HG03439 (cell line): ENCODE measurements around the gene PDE11A.

Source experiments
- ATAC-seq: cut with Tn5 transposase; IDR thresholded peaks from one replicate; pipeline ENCODE4 v1.9.1; 2021; ENCODE audit warnings: mild to moderate bottlenecking, moderate library complexity; ENCODE audit not compliant: unreplicated experiment

Gene PDE11A

DNA sequence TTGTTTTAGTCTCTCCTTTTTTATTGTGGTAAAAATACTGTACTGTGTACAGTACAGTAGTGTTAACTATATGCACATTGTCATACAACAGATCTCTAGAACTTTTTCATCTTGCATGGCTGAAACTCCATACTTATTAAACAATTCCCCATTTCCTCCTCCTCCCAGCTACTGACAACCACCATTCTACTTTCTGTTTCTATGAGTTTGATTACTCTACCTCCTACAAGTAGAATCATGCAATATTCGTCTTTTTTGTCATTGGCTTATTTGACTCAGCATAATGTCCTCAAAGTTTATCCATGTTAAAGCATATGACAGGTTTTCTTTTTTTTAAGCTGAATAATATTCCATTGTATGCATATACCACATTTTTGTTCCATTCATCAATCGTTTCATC, 341.8 kb downstream of the PDE11A start:
- no peak for ATAC-seq

DNA sequence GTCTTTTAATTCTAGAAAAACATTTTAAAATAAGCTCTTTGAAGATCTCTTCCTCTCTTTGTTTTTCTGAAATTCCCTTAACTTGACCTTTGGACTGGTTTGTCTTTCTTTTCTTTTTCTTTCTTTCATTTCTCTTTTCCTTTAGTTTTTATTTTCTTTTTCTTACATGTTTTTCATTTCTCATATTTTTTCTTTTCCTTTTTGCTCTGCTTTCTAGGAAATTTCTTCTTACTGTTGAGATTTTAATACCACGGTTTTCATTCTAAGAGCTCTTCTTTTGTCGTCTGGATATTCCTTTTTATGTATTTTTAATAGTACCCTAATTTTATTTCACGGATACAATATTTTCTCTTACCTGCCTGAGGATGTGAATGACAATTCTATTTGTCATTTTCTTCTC, 342.2 kb downstream of the PDE11A start:
- ATAC-seq, result no peak

DNA sequence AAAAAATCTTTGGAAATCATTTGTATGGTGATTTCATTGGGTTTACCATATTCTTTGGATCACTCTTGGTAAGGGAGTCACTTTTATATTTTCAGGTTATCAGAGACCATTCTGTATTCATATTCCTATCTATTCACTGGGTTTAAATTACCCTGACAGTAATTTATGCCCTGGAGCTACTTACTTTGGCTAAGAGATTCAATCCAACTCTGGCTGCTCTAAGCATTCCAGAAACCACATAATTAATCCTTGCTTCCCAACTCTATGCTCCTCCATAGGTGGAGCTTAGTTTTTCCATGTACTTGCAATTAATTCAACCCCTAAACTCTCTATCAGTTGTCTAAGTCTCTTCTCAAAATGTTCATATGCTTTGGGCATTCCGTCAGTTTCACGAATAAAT, 343.7 kb downstream of the PDE11A start:
- ATAC-seq, result no peak

DNA sequence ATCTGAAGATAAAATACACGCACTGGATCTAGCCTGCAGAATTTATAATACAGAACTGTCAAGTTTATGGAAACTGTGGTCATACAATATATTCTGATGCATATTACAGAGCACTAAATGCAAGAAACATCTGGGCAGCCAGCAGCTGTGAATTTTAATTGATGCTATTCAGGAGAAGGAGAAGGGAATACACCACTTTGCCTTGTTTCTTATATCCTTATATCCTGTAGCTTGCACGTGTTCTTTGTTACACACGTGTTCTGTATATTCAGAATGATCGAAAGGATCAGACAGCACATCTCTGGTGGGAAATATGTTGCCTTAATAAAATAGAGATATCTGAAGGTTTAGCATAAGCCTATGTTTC, 344.2 kb downstream of the PDE11A start:
- ATAC-seq, result no peak

DNA sequence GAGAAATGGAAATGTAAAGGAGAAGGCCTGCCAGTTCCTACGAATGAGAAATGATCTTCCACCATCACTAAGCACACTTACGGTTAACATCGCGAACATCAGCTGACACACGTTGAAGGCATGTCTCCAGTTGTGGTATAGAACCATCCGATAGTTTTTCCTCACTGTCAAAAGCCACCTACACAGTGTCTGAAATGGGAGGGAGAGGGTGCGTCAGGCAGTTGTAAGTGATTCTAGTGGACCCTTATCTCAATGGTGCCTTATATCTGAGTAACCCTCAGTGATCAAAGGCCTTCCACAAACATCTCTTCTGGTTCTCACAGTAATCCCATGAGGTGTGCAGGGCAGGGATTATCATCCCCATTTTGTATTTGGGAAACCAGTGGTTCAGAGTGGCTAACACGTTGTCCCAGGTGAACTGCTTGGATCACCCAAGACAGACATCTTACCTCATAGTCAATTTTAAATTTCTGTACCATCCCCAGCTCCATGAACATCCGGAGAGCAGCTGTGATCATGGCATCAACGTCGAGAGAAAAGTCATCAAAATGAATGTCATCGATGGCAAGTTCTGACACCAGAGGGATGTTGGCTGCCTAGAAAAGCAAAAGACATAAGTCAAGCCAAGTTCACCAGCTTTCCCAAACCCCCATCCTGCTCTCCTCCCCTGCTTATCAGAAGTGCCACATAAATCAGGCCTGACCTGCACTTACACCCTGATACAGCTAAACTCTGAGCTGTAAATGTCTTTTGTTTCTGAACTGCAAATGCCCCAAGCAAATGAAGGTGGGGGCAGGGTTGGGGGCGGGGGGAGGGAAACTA, 344.8 kb downstream of the PDE11A start:
- no peak for ATAC-seq

DNA sequence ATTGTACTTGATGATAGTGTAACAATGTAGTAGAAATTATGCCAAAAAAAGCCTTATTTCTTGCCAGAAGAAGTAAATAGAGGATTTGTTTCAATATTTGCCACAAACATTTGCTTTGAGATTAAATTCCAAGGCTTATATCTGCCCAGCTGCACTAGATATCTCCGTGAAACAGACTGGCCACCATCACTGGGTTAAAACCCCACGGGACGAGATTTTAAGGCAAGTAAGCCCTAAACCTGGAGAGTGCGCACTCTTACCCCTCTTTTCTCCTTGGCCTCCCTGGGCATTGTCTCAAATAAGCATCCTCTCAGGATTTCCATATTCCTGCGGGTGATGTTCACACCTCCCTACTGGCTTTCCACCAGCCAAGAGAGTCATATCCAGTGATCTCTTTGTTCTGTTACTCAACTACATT, 345.6 kb downstream of the PDE11A start:
- ATAC-seq, result no peak

DNA sequence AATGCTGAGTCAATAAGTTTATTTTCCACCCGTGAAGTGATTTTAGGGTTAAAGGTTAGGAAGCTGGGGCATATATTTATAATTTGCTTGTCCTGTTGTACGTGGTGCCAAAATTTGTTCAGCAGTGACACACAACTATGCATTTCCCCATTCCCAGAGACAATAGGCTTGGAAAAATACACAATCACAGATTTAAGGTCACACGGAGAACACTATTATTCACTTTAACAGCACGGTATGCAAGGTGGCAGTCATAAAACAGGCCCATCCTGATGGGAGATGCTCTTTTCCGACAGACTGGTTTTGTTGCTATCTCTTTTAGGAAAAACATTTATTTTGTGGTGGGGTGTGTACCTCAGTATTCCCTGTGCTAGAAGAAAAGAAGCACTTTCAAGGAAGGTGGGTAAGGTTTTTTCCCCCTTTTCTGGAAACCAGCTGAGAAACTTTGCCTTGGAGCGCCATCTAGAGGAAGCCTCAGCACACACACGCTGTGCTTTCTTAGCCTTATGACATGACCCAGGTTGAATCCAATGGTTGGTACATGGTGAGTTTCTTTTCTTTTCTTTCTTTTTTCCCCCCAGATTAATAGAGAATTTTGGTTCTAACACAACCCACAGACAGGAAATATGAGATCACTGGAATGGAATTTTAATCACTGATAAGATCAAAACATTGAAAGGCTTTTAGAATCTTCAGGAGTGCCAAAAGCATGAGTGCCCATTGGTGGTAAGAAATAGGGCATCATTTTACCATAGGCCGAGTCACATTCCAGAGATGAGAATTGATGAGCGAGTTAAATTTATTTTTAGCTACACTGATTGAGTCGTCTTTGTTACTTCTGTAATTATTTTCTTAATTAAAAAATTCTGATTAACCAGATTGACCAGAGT, 347.9 kb downstream of the PDE11A start:
- peak; percentile 75 for ATAC-seq

DNA sequence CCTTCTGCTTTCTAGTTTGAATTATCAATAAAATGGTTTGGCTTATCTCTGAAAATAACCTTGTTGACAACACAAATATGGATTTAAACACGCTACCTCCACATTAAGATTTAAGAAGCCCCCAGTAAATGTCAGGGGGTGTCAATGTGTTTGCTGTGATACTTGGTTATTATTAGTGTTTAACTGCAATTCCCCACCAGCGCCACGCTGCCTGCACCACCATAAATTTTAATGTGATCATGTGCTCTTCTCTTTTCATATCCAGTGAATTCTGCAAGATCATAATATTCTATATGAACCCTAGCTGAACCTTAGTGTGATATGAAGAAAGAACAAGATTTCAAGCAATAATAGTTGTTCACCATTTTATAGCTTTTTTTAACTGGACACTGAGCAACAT, 349.3 kb downstream of the PDE11A start:
- ATAC-seq, result no peak

DNA sequence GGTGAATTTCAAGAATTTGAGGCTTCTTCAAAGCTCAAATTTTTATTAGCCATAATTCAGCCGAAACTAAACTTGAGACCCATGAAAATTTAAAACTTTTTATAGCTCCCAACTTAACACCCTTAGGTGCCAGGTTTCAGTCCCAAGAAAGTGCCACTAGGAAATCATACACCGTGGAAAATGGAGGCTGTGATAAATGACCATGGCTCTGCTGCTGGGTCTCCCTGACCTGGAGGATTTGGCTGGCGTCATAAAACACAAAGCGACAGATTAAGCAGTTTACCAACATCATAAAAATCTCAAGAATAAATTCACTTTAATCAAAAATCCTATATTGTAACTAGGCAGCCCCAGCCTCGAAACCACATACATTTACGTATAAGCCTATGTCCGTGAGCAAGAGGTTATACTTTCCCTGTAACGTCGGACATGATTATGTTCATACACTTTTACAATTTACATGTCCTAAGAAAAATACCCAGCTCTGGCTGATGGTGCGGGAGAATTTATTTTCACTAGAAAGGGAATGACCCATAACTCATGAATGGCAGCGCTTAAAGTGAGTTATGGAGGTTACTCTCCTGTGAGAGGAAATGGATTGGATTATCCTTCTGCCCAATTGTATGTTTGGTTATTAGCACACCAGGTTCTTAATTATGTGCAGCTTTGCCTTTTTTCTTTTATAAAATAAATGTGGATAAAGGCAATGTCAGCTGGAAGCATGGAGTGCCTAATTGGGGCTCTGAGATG, 350.6 kb downstream of the PDE11A start:
- no peak for ATAC-seq

DNA sequence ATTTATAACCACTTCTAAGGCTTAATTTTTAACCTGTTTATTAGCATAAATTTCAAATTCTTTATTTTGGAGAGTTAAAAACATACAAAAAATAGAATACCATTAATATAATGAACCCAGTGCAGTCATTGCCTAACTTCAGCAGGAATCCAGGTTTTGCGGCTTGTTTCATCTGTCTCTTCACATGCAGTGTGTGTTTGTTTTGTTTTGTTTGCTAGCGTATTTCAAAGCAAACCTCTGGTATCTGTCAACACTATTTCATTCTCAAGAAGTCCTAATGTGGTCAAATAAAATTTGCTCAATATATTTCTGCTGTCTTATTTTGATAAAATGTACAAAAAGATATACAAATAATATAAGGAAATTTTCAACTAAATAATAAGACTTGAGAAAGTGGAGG, 351.5 kb downstream of the PDE11A start:
- no peak for ATAC-seq

DNA sequence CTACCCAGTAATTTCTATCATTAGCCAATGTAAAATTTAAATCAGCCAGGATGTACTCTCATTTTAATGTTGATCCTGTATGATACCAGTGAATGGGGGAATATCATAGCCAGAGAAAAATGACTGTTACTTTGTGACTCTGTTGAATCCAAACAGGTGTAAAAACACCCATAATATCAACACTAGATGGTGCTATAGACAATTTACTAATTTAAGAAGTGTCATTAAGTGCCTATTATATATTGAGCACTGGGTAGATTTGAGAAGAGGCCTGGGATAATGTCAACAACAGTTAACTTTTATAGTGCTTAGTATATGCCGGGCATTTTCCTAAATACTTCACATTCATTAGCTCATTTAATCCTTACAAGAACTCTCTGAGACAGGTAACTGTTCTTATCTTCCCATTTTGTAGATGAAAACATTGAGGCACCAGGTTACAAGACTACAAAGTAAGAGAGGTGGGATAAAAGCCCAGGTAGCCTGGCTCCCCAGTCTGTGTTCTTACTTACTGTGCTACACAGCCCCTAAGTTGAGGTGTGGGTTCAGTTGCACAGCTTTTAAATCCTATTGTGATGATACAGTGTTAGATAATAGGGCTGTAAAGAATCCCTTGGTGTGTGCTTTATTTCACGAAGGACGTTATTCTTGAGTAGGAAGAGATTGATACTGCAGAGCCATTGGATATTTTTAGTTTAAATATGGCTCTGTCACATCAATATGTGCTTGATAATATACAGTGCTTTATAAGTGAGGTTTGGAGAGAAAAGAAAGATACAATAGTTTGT, 354.6 kb downstream of the PDE11A start:
- ATAC-seq, result no peak

DNA sequence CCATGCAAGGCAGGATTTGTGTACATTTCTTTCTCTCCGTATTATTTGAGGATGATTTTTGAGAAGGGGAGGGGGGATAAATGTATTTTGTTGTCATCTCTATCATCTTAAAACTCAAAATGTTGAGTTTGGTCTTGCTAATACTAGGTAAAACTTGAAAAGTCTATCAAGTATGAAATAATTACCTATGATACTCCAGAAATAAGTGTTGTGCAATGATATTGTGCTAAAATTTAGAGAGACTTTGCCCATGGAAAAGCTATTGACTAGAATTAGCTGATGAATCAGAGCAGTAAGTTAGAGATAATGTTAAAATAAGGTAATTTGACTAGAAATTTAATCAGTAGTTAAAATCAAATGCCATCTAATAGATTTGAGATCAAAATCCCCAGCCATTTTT, 356.1 kb downstream of the PDE11A start:
- no peak for ATAC-seq

DNA sequence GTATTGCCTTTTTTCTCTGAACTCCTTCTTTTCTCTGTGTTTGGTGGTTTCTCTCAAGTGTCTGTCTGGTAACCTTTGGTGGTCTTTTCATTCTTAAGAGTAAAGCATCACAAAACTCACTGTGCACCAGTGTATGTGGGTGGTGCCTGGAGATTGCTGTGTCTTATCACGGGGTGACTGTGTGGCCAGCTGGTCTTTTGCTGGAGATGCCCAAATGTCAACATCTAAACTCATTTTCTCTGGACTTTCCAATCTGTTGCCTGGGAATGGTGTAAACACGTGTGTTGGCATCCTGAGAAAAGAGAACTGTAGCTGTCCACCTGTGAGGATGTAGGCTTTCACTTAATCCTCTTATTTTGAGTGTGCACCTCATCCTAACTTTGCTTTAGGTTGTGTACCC, 356.8 kb downstream of the PDE11A start:
- ATAC-seq, result no peak

DNA sequence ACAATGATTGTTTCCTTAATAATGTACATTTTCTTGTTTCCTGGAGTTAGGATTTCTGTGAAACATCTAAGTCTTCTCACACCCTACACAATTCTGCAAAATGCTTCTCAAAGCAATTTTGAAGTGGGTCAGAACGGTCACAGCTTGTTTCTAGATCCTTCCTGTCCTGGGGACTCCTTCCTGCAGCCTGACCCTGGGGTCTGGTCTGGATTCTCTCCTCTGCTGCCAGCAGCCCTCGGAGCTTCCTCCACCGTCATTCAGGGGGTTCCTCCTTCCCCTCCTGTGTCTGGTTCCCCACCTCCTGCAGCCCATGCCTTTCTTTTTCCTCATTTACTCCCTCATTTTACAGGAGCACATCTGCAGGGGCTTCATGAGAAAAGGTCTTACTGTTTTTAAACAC, 357.9 kb downstream of the PDE11A start:
- ATAC-seq, result no peak

DNA sequence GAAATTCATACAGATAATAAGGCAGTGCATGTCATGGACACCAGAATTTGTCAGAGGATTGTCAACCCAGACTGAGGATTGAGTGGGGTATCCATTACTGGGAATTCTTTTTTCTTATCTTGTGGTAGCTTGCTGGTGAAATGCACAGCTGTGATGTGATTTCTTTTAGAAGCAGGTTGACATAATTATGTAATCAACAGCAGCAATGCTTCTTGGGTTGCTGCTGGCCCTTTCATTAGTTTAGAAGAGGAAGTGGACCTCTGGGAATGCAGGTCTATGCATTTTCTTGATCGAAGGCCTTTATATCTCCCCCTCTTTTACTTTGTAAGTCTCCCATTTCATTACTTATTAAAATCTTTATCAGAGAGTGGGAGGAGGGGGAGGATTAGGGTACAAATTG, 360.1 kb downstream of the PDE11A start:
- ATAC-seq, result no peak

DNA sequence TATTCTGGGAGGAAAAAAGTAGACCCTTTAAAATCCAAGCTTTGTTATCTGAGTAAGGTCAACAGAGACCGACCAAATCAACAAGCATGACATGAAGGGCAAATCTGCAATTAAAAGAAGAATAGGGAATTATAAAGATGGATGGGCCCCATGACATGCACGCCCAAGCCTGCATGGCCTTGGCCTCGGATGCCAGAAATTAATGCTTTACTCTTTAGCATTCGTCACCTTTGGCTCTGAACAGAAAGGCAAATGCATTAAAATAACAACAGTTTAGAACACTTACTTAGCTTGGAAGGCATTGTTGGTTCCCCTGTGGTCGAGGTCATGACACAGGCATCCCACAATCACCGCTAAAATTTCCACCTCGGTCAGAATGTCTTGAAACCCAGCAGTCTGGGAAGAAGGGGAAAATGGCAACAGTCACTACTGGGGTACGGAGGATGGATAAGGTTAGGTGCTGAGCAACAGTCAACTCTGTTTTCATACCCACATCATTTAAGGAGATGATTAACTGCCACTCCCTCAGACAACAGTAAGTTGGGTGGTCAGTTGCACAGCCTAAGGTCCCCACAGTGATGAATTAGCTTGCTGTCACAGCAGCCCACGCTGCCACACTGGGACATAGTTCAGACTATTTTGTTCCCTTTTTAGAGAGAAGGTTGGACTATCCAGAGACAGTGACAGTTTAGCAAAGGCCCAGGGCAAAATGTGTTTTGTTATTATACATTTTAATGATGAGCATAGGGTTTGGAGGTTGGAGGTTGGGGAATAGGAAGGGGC, 360.9 kb downstream of the PDE11A start:
- no peak for ATAC-seq

DNA sequence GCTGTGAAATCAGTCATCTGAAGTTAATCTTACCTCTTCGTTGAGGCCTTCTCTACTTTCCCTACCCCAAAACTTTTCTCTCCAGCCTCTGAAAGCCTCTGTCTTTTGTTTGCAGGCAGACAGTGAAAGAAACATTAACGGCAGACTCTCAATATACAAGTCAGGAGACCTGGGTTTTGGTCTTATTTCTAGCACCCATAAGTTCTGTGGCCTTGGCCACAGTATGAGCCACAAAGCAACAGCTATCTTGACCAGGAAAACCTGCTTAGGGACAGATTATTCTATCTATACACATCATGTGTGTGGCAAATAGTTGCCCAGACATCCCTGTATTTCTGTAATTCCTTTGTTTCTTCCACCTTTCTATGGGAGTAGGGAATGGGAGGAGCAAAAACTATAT, 361.7 kb downstream of the PDE11A start:
- ATAC-seq, result no peak

DNA sequence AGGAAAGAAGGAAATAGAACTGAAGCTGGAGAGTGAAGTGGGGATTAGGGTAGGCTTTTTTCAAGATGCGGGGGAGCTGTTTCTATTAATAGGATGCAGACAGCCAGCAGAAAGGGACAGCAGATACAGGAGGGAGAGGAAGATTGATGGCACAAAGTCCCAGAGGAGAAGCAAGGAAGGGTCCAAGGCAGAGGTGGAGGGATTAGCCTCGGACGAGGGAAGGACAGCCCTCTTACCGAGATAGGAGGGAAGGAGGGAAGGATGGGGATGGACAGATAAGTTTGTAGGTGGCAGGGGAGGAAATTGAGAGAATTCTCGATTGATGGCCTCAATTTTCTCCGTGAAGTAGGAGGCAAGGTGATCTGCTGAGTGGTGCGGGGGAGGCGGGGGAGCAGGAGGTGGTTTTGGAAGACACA, 362.6 kb downstream of the PDE11A start:
- no peak for ATAC-seq

DNA sequence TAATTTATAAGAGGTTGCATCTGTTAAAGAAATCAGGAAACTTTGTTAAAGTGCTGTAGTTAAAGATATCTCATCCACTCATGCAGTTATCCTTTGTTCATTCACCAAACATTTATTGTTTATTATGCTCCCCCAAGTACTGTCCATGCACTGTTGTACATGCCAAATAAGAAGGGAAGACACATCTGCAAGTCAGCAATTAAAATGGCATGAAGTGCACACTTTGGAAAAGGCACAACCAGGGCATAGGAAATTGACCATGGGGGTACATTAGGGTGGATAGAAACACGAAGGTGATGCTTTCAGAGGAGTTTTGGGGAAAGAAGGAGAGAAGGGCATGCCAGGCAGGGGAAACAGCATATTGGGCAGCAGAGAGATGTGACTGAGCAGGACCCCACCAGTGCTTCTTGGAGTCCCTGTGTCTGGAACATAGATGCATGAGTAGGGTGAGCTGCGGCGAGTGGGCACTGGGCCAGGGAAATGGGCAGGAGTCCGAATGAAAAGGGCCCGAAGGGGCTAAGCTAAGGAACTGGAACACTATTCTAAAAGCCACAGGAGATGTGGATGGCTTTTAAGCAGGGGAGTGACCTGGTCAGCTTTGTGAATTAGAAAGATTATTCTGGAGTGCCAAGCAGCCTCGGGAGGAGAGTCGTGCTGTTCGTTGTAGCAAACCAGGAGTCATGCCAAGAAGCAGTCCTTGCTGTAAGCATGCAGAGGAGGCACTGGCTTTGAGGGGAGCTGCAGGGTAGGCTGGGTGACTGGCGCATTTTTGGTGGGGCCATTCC, 363.7 kb downstream of the PDE11A start:
- ATAC-seq, result no peak
